Endothelial cell of umbilical vein (primary cell): ENCODE data around the gene PLCG2. TPM values are rescaled to one million over a fixed set of nuclear protein-coding genes. Genes with fewer than 3 reads are reported as not detected.

Experiments used
- Bru-seq: library from RNA; stranded (reverse); fragments of 400-500 nt; gene quantifications from one replicate; lab custom pipeline; 2021; lab: Mats Ljungman, UMichigan
- BruChase-seq, 2 experiments: library from RNA; stranded (reverse); fragments of 400-500 nt; gene quantifications; one replicate each; lab custom pipeline; 2021; lab: Mats Ljungman, UMichigan
- BruUV-seq: library from RNA; stranded (reverse); fragments of 400-500 nt; replicated peaks from 2 replicates; lab custom pipeline; 2021; lab: Mats Ljungman, UMichigan
- CTCF ChIA-PET: fragments of 300-600, 350-600 bp; sonication (Branson Sonifier 250); formaldehyde crosslinking; loops from one replicate; lab custom pipeline; 2021; ENCODE audit warnings: antibody characterized with exemption, inconsistent platforms; lab: Charles Lee
- POLR2A ChIA-PET: fragments of 300-600, 350-600 bp; sonication (Branson Sonifier 250); formaldehyde crosslinking; loops from one replicate; lab custom pipeline; 2021; ENCODE audit warnings: antibody characterized with exemption, inconsistent platforms; lab: Charles Lee
- DNase-seq: peaks from one replicate; pipeline ENCODE4 v3.0.0-alpha.2; 2011; ENCODE audit warnings: low read depth, low spot score
- FAIRE-seq: peaks from 2 replicates; lab custom pipeline; 2011; peaks lifted over from hg19 to GRCh38; lab: Jason Lieb, UNC
- H2AFZ ChIP-seq: 2 replicates; pipeline ENCODE4 v1.6.0; 2012; ENCODE audit warnings: low read depth, low read length, control low read depth, inconsistent platforms
- H3K27ac ChIP-seq: 2 replicates; pipeline ENCODE4 v1.5.1; 2011; ENCODE audit warnings: low read depth, mild to moderate bottlenecking, control low read depth, low read length, moderate library complexity; ENCODE audit not compliant: insufficient read depth
- H3K27me3 ChIP-seq, 2 experiments: 2 replicates each; pipeline versions ENCODE4 v1.6.0 to v1.6.1; 2011; ENCODE audit warnings: low read length in 2 of 2, mixed read lengths in 1 of 2; ENCODE audit not compliant: control insufficient read depth in 2 of 2, insufficient read depth in 2 of 2
- H3K36me3 ChIP-seq, 2 experiments: 2 replicates in 1 of 2; 3 replicates in 1 of 2; pipeline ENCODE4 v1.5.1; 2011; ENCODE audit warnings: low read length in 2 of 2, mild to moderate bottlenecking in 1 of 2, moderate library complexity in 1 of 2; ENCODE audit not compliant: control insufficient read depth in 2 of 2, insufficient read depth in 2 of 2; ENCODE audit errors: extremely low read depth in 1 of 2
- H3K4me1 ChIP-seq: 3 replicates; pipeline ENCODE4 v1.5.1; 2011; ENCODE audit warnings: mild to moderate bottlenecking, low read length; ENCODE audit not compliant: control insufficient read depth, insufficient read depth; ENCODE audit errors: extremely low read depth
- H3K4me2 ChIP-seq: 2 replicates; pipeline ENCODE4 v1.6.1; 2011; ENCODE audit warnings: low read length, control low read depth, mixed read lengths; ENCODE audit not compliant: insufficient read depth
- H3K4me3 ChIP-seq, 3 experiments: fragments of 200-600 bp in 1 of 3; sonication (generic), shearing (Covaris generic) in 1 of 3; replicated peaks in 1 of 3; 2 replicates each; pipeline ENCODE4 v1.5.1; 2011 to 2016; ENCODE audit warnings: control low read depth in 3 of 3, low read length in 3 of 3, mild to moderate bottlenecking in 2 of 3, inconsistent platforms in 1 of 3, low read depth in 1 of 3, moderate library complexity in 1 of 3; ENCODE audit not compliant: insufficient read depth in 1 of 3
- H3K79me2 ChIP-seq: 2 replicates; pipeline ENCODE4 v1.6.0; 2012; ENCODE audit warnings: low read length, inconsistent platforms; ENCODE audit not compliant: control insufficient read depth, insufficient read depth
- H3K9ac ChIP-seq: replicated peaks from 2 replicates; pipeline ENCODE3; 2011; ENCODE audit warnings: low read length, control low read depth; ENCODE audit not compliant: insufficient read depth; ENCODE audit errors: extremely low read depth
- H3K9me1 ChIP-seq: replicated peaks from 3 replicates; pipeline ENCODE4 v1.6.0; 2011; ENCODE audit warnings: mild to moderate bottlenecking, low read length; ENCODE audit not compliant: control insufficient read depth, insufficient read depth; ENCODE audit errors: extremely low read depth
- H3K9me3 ChIP-seq: replicated peaks from 2 replicates; pipeline ENCODE4 v1.5.1; 2012; ENCODE audit warnings: low read length, inconsistent platforms; ENCODE audit not compliant: control insufficient read depth, insufficient read depth
- H4K20me1 ChIP-seq: replicated peaks from 2 replicates; pipeline ENCODE3; 2011; ENCODE audit warnings: mild to moderate bottlenecking, low read length; ENCODE audit not compliant: control insufficient read depth, insufficient read depth; ENCODE audit errors: extremely low read depth
- EZH2 ChIP-seq: IDR thresholded peaks from 2 replicates; pipeline ENCODE4 v1.6.1; 2012; ENCODE audit warnings: borderline replicate concordance, low read depth, mild to moderate bottlenecking, moderate library complexity, low read length, inconsistent platforms; ENCODE audit not compliant: severe bottlenecking
- FOS ChIP-seq: IDR thresholded peaks from 2 replicates; pipeline ENCODE4 v1.6.1; 2011; ENCODE audit warnings: mild to moderate bottlenecking, low read length, moderate library complexity, borderline replicate concordance; ENCODE audit not compliant: insufficient read depth
- GATA2 ChIP-seq: IDR thresholded peaks from 2 replicates; pipeline ENCODE4 v1.7.0; 2011; ENCODE audit warnings: low read depth, mild to moderate bottlenecking, moderate library complexity, mixed read lengths, low read length; ENCODE audit not compliant: insufficient read length, insufficient read depth
- JUN ChIP-seq: IDR thresholded peaks from 2 replicates; pipeline ENCODE4 v1.6.1; 2011; ENCODE audit warnings: borderline replicate concordance, low read depth; ENCODE audit not compliant: insufficient read length, insufficient read depth
- MYC ChIP-seq: IDR thresholded peaks from one replicate; pipeline ENCODE4 v1.6.1; 2011; ENCODE audit warnings: mild to moderate bottlenecking, low read depth, low read length
- POLR2A ChIP-seq: IDR thresholded peaks from 2 replicates; pipeline ENCODE4 v1.6.1; 2012; ENCODE audit warnings: low read depth, mild to moderate bottlenecking, control low read depth, low read length
- POLR2AphosphoS5 ChIP-seq: IDR thresholded peaks from 2 replicates; pipeline ENCODE4 v1.6.1; 2012; ENCODE audit warnings: low read depth, mild to moderate bottlenecking, control low read depth, low read length, moderate library complexity; ENCODE audit not compliant: insufficient read depth
- dilution Hi-C: fragments of 300-500 bp; cut with MboI; formaldehyde crosslinking; loops from one replicate; pipeline ENCODE4 v1.15.0; 2019; ENCODE audit warnings: low sequenced_read_pairs; ENCODE audit not compliant: extremely low pct_ligation_motif_present
- intact Hi-C: fragments of 100-400 bp; cut with micrococcal nuclease; formaldehyde crosslinking; loops from one replicate; pipeline ENCODE4 v1.10.0; 2022
- long read RNA-seq: library from polyadenylated mRNA; stranded (forward); transcript quantifications from one replicate; pipeline ENCODE4 v2.0.0, GENCODE V29; 2021
- polyA minus RNA-seq, 3 experiments: library from RNA; depleted of rRNA, polyadenylated mRNA; stranded (reverse); fragments of >200 nt; gene quantifications; 1 replicate in 1 of 3; 2 replicates in 2 of 3; pipeline ENCODE4 v1.2.3, GENCODE V29; 2011
- polyA plus RNA-seq, 4 experiments: library from polyadenylated mRNA; depleted of rRNA in 3 of 4; stranded (reverse) in 3 of 4; unstranded in 1 of 4; fragments of >200 nt; gene quantifications; 2 replicates each; pipeline versions ENCODE4 v1.2.1 to v1.2.3, GENCODE V29; 2011 to 2012; ENCODE audit warnings: missing spikeins in 1 of 4
- total RNA-seq: library from RNA; stranded (reverse); gene quantifications from 2 replicates; pipeline ENCODE4 v1.2.3, GENCODE V29; 2021
- TF ChIP-seq, protein P1 (sequence below), 2 donors: IDR thresholded peaks; 1 replicate in 1 of 2; 2 replicates in 1 of 2; pipeline ENCODE4 v1.5.1; 2011; ENCODE audit warnings: low read length in 2 of 2, mild to moderate bottlenecking in 2 of 2, moderate library complexity in 2 of 2, control low read depth in 1 of 2, inconsistent platforms in 1 of 2, low read depth in 1 of 2; ENCODE audit not compliant: insufficient read depth in 1 of 2; ENCODE audit errors: extremely low read depth in 1 of 2
- TF ChIP-seq, protein P2 (sequence below): IDR thresholded peaks from 2 replicates; pipeline ENCODE4 v1.6.1; 2011; ENCODE audit not compliant: insufficient read depth, insufficient read length

The PLCG2 gene
- total RNA-seq (9.6 and 13.6 TPM in 2 replicates), polyA plus RNA-seq (9.1 and 10.8 TPM in 2 replicates), polyA minus RNA-seq (18.2 and 31.4 TPM in 2 replicates), Bru-seq, nascent RNA (percentile 46 among the genes with signal in this experiment), BruChase-seq, experiment 1, labeled RNA remaining after a 6-hour chase (percentile 37 among the genes with signal in this experiment), BruChase-seq, experiment 2, labeled RNA remaining after a 2-hour chase (percentile 37 among the genes with signal in this experiment)
- 5.2 and 7.0 TPM in 2 replicates for polyA plus RNA-seq (2011; cell fraction: cytosol; rRNA removed)
- polyA plus RNA-seq (2011; cell fraction: nucleus; rRNA removed): 31.5 and 32.8 TPM in 2 replicates
- polyA plus RNA-seq (2012): 5.4 and 5.8 TPM in 2 replicates
- polyA minus RNA-seq (2011; cell fraction: cytosol; rRNA and poly(A)+ RNA removed): 2.6 TPM
- 27.5 and 31.1 TPM in 2 replicates for polyA minus RNA-seq (2011; cell fraction: nucleus; rRNA and poly(A)+ RNA removed)
- long read RNA-seq, full-length matches to known transcripts: 12 of 17 reads
- long read RNA-seq, partial matches to known transcripts: 3 of 17 reads
- long read RNA-seq, other reads (novel, unspliced or antisense): 2 of 17 reads

DNA sequence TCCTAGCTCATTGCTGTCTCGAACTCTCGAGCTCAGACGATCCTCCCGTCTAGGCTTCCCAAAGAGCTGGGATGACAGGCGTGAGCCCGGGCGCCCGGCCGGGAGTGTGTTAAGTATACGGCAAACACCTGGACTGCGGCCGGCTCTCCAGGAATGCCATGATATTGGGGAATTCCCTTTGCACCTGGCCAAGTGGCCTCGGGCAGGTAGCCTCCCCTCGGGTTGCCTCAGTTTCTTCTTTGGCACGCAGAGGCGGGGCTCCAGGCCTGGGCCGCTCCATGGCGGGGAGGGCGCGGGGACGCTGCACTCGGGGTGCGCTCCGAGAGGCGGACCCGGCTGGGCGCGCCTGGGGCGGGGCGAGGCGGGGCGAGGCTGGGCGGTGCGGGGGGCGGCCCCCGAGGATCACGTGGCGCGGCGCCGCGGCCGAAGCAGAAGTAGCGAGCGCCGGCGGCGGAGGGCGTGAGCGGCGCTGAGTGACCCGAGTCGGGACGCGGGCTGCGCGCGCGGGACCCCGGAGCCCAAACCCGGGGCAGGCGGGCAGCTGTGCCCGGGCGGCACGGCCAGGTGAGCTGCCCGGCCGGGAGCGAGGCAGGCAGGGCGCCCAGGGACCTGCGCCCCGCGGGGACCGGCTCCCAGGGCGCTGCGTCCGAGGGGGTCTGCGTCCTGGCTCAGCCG lies at the start of gene PLCG2:
Gene PLCG2, plus strand, starts transcription at position 431 of the 675 bp plus-strand sequence. CDS start 6,699 bp downstream, outside the sequence.
- TF ChIP-seq POLR2A (no peak), POLR2AphosphoS5 (peak; percentile 39), MYC (no peak), EZH2 (no peak), FOS (no peak), GATA2 (no peak), JUN (no peak)
- TF ChIP-seq, protein P1, sequence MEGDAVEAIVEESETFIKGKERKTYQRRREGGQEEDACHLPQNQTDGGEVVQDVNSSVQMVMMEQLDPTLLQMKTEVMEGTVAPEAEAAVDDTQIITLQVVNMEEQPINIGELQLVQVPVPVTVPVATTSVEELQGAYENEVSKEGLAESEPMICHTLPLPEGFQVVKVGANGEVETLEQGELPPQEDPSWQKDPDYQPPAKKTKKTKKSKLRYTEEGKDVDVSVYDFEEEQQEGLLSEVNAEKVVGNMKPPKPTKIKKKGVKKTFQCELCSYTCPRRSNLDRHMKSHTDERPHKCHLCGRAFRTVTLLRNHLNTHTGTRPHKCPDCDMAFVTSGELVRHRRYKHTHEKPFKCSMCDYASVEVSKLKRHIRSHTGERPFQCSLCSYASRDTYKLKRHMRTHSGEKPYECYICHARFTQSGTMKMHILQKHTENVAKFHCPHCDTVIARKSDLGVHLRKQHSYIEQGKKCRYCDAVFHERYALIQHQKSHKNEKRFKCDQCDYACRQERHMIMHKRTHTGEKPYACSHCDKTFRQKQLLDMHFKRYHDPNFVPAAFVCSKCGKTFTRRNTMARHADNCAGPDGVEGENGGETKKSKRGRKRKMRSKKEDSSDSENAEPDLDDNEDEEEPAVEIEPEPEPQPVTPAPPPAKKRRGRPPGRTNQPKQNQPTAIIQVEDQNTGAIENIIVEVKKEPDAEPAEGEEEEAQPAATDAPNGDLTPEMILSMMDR (IDR thresholded peaks at IDR 0.05; ENCODE audit: extremely low read depth in 1 of 2, insufficient read depth in 1 of 2, low read depth in 1 of 2, low read length in 2 of 2): no peak
- TF ChIP-seq, protein P2, sequence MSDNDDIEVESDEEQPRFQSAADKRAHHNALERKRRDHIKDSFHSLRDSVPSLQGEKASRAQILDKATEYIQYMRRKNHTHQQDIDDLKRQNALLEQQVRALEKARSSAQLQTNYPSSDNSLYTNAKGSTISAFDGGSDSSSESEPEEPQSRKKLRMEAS: peak; percentile 39
- ChIA-PET CTCF (interaction anchor here (0.8 to 3.5 kb wide), 3 partner anchors 22 to 94 kb away, joined by 3 to 27 read pairs (median 4); no protein-coding TSS in a partner anchor), POLR2A (no interaction called here)
- Histone ChIP-seq H3K4me3 (peak within 1 kb of the TSS; percentile 59 to 85 (median 70)), H3K4me1 (peaks cover 6% of the 10 kb centered on the region), H3K27me3 (peaks cover 5% of the 10 kb centered on the region in 2 experiments), H3K36me3 (no peaks in the 10 kb centered on the region), H3K4me2 (peak within 1 kb of the TSS; percentile 72), H3K27ac (no peak within 1 kb of the TSS), H2AFZ (peak within 1 kb of the TSS; percentile 96), H3K9ac (peak within 1 kb of the TSS; percentile 25), H3K79me2 (no peaks in the 10 kb centered on the region), H4K20me1 (no peaks in the 10 kb centered on the region), H3K9me1 (no peaks in the 10 kb centered on the region), H3K9me3 (no peaks in the 10 kb centered on the region)
- intact Hi-C loops (loop anchor here (1.0 to 2.0 kb wide), 3 partner anchors 22 to 465 kb away; partner anchors contain the start of gene GAN), dilution Hi-C loops (no loop called here)
- peak; percentile 85 for FAIRE-seq
- BruUV-seq: no TSS peak
- DNase-seq: peak; percentile 60
